OCI-LY7 (cell line): Measurements from ENCODE around the gene ALK.

Experiments used
- EZH2phosphoT487 ChIP-seq: fragments of 200-600 bp; sonication (generic); IDR thresholded peaks from 2 replicates; pipeline ENCODE4 v1.6.1; 2018; ENCODE audit warnings: low read depth, borderline replicate concordance, mild to moderate bottlenecking, mixed run types, antibody characterized with exemption, low read length, moderate library complexity, mixed read lengths
- TF ChIP-seq, protein P1 (sequence below): fragments of 200-600 bp; sonication (generic); conservative IDR thresholded peaks from 2 replicates; pipeline ENCODE4 v1.5.1; 2014; ENCODE audit warnings: mild to moderate bottlenecking, antibody characterized with exemption, low read length, moderate library complexity, mixed read lengths

- TF ChIP-seq, protein P1, sequence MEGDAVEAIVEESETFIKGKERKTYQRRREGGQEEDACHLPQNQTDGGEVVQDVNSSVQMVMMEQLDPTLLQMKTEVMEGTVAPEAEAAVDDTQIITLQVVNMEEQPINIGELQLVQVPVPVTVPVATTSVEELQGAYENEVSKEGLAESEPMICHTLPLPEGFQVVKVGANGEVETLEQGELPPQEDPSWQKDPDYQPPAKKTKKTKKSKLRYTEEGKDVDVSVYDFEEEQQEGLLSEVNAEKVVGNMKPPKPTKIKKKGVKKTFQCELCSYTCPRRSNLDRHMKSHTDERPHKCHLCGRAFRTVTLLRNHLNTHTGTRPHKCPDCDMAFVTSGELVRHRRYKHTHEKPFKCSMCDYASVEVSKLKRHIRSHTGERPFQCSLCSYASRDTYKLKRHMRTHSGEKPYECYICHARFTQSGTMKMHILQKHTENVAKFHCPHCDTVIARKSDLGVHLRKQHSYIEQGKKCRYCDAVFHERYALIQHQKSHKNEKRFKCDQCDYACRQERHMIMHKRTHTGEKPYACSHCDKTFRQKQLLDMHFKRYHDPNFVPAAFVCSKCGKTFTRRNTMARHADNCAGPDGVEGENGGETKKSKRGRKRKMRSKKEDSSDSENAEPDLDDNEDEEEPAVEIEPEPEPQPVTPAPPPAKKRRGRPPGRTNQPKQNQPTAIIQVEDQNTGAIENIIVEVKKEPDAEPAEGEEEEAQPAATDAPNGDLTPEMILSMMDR = no peak
- no peak for TF ChIP-seq EZH2phosphoT487
These were observed 553.3 kb downstream of the ALK start for GRCh38 chr2:29367986-29368658.
